ENCODE measurements around the gene RPL13A.

RPL13A gene

GRCh38 chr19:49481020-49481683 is 6.3 kb upstream of the RPL13A start:
- no peak for DNase-seq (ENCODE audit: low read depth)

GRCh38 chr19:49486232-49486631 is 1.2 kb upstream of the RPL13A start:
- no peak for DNase-seq (ENCODE audit: low read depth)

GRCh38 chr19:49486710-49487276 is 615 bp upstream of the RPL13A start:
- no peak for DNase-seq (ENCODE audit: low read depth)

GRCh38 chr19:49488046-49488862 is 846 bp downstream of the RPL13A start:
- no peak for DNase-seq (ENCODE audit: low read depth)

GRCh38 chr19:49488863-49489537 is 1.6 kb downstream of the RPL13A start:
- no peak for DNase-seq (ENCODE audit: low read depth)

- DNase-seq (ENCODE audit: low read depth), result no peak
These were observed 2.3 kb downstream of the RPL13A start for GRCh38 chr19:49489601-49490167.

GRCh38 chr19:49490287-49491029 is 3.0 kb downstream of the RPL13A start:
- no peak for DNase-seq (ENCODE audit: low read depth)

- DNase-seq (ENCODE audit: low read depth), result no peak
These were observed 3.8 kb downstream of the RPL13A start for GRCh38 chr19:49491030-49491803.

GRCh38 chr19:49491804-49492572 is 4.6 kb downstream of the RPL13A start:
- no peak for DNase-seq (ENCODE audit: low read depth)

GRCh38 chr19:49492573-49493405 is 5.4 kb downstream of the RPL13A start:
- no peak for DNase-seq (ENCODE audit: low read depth)

- no peak for DNase-seq (ENCODE audit: low read depth)
These were observed 9.2 kb downstream of the RPL13A start for GRCh38 chr19:49496574-49497008.

GRCh38 chr19:49497047-49497788 is 9.8 kb downstream of the RPL13A start:
- DNase-seq (ENCODE audit: low read depth), result no peak

GRCh38 chr19:49497789-49498103 is 10.3 kb downstream of the RPL13A start:
- DNase-seq (ENCODE audit: low read depth), result no peak

GRCh38 chr19:49498475-49498874 is 11.1 kb downstream of the RPL13A start:
- no peak for DNase-seq (ENCODE audit: low read depth)

- no peak for DNase-seq (ENCODE audit: low read depth)
These were observed 11.7 kb downstream of the RPL13A start for GRCh38 chr19:49499030-49499670.

GRCh38 chr19:49502866-49503581 is 15.6 kb downstream of the RPL13A start:
- DNase-seq (ENCODE audit: low read depth), result no peak

GRCh38 chr19:49503582-49503962 is 16.2 kb downstream of the RPL13A start:
- DNase-seq (ENCODE audit: low read depth), result no peak

Data from non-pigmented ciliary epithelial cell (primary cell).